Dermis blood vessel endothelial cell (primary cell): ENCODE data around the gene LRRC8D. TPM values are rescaled to one million over a fixed set of nuclear protein-coding genes. Genes with fewer than 3 reads are reported as not detected.

Source experiments
- DNase-seq: peaks from one replicate; pipeline ENCODE4 v3.0.0; 2010
- total RNA-seq: library from RNA; depleted of rRNA; stranded (reverse); fragments of >200 nt; gene quantifications from 2 replicates; pipeline ENCODE4 v1.2.3, GENCODE V29; 2014

The LRRC8D gene
- total RNA-seq, 1 donor from 2014 or later, result 18.5 TPM

GRCh38 chr1:89834083-89834704 is 13.4 kb downstream of the LRRC8D start:
- DNase-seq, result no peak

GRCh38 chr1:89836252-89837035 is 15.6 kb downstream of the LRRC8D start:
- DNase-seq, result no peak

GRCh38 chr1:89837036-89837481 is 16.2 kb downstream of the LRRC8D start:
- DNase-seq, result no peak

DNA sequence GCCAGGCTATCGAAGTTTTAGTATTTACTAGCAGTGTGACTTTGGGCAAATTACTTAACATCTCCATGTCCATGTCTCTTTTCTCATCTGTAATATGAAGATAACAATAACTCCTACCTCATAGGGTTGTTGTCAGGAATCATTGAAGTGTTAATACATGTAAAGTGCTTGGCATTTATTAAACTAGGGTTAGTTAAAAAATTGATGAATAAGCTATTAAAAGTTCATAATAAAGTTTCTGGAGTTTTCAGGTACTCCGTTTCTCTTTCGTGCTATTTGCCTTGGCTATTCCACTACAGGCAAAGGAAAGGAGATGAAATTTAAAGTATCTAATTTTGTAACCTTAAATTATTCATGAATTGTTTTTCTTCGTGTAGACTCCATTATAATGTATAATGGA is 16.7 kb downstream of the LRRC8D start:
- no peak for DNase-seq

- DNase-seq, result no peak
Observed at GRCh38 chr1:89839516-89839915, 18.7 kb downstream of the LRRC8D start.

DNA sequence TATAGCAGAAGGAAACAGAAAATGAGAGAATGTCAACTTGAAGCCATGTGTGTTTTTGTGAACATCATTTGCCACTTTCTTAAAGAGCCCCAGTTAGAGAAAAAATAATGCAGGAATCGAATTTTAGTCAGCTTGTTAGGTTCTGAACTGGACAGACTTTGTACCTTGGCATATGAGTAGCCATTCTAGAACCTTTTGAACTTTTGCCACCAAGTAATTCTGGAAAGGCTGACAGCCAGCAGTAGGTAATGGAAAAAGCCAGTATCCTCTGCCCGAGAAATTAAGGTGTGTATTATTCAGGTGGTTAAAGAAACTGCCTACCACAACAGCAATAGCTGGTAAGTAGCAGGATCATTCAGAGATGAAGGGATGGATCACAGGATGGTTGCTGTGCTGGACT is 20.7 kb downstream of the LRRC8D start:
- no peak for DNase-seq

DNA sequence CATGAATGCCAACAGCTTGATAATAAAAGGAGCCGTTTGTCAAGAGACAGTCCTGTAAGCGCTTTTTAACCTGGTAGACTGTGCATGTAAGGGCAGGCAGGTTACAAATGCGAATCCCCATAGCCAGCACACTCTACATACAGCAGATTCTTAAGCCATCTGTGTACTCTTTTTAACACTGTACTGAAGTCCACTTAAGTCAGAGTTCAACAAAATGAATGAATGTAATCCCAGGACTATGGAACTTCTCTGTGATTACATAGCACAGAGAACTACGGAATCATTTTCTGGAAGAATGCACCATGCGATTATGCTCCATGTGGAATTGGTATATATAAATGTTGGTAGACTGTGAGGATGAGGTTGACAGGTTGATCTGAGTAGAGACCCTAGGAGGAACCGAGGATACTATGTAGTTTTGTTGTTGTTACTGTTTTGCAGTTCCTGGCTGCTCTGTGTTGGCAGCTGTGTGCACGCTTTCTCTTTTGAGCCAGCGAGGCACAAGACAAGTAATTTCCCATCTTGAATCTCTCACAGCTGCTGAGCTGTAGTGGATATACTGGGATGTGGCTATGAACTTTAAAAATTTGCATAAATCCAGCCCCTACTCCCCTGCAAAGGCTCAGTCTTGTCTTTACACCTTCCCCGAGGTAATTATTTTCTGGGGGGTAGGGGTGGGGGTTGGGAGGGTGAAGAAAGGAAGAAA is 21.9 kb downstream of the LRRC8D start:
- DNase-seq, result no peak

- DNase-seq, result peak; percentile 82
Observed at GRCh38 chr1:89843273-89844130, 22.7 kb downstream of the LRRC8D start.

DNA sequence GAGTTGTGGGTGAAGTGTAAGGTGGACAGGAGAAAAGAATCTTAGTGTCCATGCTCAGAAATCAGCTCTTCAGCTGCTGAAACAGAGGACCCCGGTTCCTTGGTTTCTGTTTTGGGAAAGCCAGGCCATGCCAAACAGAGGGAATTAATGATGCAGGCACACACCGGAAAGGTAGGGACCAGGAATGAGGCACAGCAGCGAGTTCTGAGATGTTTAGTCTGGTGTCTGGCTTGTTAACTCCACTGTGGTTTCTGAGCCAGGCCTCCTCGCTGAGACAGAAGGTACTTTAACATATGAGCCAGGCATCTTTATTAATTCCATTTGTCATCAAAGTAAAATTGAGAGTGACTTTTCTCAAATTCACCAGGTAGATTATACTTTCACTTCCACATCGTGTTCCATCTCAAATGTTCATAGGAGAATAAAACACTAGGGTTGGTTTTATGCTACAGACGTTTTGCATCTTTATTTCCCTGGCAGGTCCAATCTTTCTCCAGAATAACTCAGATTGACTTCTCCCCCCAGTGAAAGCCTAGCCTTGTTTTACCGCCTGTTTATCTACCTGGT is 23.5 kb downstream of the LRRC8D start:
- no peak for DNase-seq

DNA sequence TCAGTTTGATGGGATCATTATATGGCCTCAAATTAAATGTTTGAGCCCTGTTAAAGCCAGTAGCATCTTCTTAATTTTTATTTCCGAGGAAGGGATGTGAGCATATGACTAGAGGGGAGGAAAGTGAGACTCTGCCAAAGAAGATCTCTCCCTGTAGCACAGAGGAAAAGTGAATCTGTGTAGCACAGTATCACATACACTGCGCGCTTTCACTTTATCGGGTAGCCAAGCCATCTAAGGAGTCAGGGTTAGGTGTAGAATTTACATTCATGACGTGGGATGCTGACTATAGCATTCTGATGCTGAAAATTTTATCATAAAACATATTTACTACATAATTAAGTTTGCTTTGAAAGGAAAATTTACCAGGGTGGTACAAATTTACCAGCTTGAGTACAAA is 24.0 kb downstream of the LRRC8D start:
- no peak for DNase-seq

GRCh38 chr1:89847191-89847729 is 26.4 kb downstream of the LRRC8D start:
- no peak for DNase-seq

DNA sequence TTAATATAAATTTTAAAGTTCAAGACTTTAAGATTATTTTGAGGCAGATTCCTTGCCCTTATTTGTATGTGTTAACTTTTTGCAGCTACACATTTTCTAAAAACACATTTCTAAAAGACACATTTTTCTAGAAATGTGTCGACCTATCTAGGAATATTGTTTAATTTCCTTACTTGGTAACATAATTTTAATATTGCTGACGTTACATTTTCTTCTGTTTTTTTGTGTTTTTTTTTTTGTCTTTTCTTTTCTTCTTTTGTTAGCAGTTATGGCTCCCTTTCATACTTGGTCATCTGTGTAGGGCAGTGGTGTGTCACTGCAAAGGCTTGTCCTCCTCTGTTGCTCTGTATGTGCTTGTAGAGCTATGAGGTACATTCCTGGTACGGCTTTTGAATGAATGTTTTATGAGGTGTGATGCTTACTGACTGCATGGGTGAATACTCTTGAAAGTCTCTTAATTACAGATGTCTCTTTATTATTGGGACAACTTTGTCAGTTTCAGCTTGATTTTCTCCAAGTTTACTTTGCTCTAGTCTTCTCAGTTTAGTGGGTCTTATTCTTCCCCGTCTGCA is 30.1 kb downstream of the LRRC8D start:
- DNase-seq, result no peak

GRCh38 chr1:89854140-89854539 is 33.3 kb downstream of the LRRC8D start:
- DNase-seq, result no peak

- peak; percentile 54 for DNase-seq
Observed at GRCh38 chr1:89855413-89856123, 34.7 kb downstream of the LRRC8D start.

DNA sequence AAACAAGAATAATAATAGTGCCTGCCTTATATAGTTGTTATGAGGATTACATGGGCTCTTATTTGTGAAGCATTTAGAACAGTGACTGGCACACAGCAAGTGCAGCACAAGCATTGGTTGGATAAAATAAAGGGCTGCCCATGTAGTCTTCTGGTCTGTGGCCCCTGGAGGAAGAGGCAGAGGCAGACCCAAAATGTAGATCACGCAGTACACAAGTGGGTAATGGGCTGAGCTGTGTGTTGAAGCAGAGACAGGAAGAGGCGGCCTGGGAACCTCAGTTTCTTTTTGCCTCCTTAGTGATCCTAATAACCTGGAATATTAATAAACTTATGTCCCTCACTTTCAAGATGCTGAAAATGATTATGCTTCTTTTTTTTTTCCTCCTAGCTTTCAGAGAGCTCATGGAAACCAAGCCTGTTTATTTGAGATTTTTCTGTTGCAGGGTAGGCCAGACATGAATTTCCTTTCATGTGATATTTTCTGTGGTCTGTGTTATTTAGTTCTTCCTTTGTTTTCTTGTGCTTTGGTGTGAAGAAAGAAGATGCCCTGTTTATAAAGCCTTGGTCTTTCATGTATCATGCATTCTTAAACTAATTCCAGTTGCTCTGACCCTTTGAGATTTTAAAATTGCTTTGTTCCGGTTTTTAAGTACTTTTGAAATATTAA is 42.5 kb downstream of the LRRC8D start:
- no peak for DNase-seq

GRCh38 chr1:89865498-89866382 is 44.9 kb downstream of the LRRC8D start:
- peak; percentile 45 for DNase-seq

GRCh38 chr1:89866568-89866967 is 45.7 kb downstream of the LRRC8D start:
- no peak for DNase-seq

DNA sequence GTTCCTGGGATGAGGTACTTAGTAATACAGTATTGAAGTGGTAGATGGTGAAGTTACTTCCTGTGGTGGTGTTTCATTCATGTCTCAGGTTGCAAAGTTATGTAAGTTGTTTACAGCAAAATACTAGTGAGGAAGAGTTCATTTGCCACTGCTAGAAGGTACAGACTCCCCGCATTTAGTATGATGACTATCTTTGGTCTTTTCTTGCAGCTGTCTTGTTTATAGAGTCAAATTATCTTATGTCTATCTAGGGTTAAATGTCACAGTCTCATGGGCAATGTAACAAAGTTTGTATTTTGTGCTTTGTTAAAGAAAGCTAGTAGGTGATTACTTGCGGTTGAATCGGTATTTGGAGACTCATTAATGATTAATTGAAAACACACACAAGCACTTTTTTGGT is 50.2 kb downstream of the LRRC8D start:
- no peak for DNase-seq

DNA sequence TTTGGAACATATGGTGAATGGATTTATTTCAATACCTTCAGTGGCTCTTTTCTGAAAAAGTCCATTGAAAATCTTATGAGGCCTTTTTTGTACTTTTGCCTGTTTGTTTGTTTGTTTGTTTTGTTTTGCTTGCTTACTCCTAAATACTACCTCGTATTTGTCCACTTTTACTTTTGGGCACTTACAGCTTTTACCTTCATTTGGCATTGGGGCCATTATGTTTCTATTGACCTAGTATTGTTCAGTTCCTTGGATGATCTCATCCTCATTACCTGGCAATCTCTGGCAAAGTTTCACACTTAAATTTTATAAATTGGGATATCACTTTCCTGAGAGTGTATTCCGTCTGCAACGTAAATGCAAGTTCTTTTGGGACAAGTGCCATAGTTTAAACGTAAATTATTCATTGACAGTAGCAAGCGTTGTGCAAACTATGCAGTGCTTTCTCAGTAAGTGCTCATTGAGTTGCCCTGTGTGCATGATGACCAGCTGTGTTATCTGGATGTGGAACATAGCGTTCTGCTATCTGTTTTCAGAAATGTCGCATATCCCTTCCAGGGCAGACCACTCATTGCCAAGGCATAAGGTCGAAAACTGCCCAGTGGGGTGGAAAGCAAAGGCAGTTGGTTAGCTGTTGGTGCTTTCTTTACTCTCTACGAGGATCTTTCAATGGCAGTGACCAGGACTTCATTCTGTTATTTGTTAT is 51.1 kb downstream of the LRRC8D start:
- DNase-seq, result no peak
